NCI-H187 (cell line): Measurements from ENCODE around the gene HCLS1.
"Not testable (repeated sequence)": the region's sequence is repeated elsewhere in the genome, so short reads cannot be mapped to it uniquely, and the experiment has no call there.

Experiments
- DNase-seq, 2 experiments: peaks; one replicate each; lab custom pipeline; 2025; lab: John Stamatoyannopoulos, UW

HCLS1 gene

DNA sequence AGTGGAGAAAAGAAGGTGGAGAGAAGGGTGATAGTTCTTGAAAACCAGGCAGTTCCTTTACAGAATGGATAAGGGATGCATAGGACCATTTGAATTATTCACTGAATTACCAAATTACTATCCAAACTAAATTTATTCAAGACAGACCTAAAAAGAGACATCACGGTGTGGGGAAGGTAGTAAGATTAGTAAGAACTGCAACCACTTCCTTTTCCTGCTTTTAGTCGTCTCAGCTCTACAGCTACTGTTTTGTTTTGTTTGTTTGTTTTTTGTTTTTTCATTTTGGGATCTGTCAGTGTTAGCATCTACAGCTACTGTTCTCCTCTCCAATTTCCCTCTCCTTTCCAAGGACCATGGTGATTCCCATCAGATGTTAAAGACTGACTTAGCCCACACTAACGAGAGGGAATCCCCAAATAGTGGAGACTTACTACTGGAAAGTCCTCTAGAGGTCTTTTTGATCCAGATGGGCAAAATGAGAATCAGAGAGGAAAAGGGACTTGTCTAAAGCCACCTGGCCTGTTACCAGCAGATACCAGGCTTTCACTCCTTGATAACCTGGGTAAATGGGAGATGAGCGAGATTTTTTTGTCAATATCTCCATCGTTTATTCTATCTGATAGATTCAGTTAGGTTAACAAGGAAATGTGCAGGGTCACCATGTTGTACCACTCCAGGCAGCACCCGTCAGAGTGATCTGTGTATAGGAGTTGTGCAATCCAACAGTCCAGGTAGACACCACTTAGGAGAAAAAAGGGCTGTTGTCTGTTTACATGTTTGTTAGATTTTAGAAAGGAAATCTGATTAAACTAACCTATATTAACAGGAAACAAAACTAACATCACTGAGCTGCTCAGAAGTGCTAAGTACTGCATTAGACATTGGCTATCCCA is 6.0 kb downstream of the HCLS1 start:
- DNase-seq = no peak

- DNase-seq = no peak
Measured at GRCh38 chr3:121651684-121652083, 9.0 kb downstream of the HCLS1 start.

- no peak for DNase-seq
Measured at GRCh38 chr3:121649645-121650044, 11.1 kb downstream of the HCLS1 start.

DNA sequence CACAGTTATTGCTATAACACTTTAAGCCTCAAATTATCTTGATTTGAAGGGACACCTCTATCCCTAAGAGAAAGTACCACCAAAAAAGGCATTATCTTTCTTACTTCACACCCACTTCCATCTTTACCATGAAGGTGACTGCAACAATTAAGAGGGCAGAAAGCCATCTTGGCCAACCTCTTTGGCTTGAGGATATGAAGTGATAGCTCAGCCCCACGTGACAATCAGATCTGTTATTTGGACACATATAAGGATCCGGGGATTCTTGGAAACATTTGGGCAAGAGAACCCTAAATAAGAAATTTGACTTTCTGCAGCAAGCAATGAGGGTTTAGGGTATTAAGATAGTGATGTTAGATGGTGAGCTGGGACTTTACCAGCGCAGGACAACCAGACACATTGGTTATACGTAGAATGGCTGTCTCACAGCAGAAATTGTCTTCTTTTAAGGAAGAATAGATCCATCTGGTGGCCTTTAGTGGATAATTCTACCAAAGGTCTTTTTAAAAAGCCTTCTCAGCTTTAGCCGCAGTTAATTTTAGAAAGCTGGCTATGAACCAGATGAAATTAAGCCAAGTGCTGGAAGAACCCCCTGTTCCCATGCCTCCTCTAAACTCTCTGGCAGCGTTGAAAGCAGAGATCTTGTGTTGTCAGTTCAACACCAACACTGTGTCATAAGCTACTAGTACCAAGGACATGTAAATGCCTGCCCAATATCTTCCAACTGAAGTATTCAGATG is 12.3 kb downstream of the HCLS1 start:
- DNase-seq = no peak

- no peak for DNase-seq
Measured at GRCh38 chr3:121645054-121645453, 15.6 kb downstream of the HCLS1 start.

DNA sequence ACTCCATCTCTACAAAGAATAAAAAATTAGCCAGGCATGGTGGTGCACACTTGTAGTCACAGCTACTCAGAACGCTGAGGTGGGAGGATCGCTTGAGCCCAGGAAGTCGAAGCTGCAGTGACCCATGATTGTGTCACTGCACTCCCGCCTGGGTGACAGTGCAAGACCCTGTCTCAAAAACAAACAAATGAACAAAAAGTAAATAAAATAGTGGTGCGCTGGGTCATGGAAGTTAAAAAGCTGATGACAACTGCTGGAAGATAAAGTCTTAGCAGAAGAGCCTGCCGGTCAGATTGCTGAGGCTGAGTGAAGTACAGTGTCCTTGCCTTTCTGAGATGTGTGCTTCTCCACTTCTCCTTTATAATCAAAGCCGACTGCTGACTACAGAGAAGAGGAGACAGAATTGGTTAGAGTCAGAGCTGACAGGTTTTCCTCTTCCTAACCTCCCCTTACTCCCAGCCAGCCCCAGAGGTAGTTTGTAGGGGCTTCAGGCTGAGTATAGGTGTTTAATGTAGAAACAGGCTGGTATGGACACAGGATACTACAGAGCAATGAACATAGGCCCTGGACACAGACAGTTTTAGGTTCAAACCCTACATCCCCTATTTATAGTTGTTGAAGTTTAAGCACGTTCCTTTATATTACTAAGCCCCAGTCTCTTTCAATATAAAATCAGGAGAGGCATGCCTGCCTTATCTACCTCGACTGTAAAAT is 17.9 kb downstream of the HCLS1 start:
- no peak for DNase-seq

- no peak for DNase-seq
Measured at GRCh38 chr3:121641127-121641526, 19.6 kb downstream of the HCLS1 start.

DNA sequence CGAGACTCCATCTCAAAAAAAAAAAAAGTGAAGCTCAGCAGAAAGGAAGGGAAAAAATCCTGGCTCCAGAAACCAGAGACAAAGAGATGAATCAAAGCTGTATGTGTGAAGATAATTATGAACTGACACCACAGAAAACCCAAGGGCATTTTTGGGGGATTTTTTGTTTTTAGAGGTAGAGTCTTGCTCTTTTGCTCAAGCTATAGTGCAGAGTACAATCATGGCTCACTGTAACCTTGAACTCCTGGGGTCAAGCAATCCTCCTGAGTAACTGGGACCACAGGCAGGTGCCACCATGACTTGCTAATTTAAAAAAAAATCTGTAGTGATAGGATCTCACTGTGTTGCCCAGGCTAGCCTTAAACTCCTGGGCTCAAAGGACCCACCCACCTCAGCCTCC is 22.8 kb downstream of the HCLS1 start:
- no peak for DNase-seq

DNA sequence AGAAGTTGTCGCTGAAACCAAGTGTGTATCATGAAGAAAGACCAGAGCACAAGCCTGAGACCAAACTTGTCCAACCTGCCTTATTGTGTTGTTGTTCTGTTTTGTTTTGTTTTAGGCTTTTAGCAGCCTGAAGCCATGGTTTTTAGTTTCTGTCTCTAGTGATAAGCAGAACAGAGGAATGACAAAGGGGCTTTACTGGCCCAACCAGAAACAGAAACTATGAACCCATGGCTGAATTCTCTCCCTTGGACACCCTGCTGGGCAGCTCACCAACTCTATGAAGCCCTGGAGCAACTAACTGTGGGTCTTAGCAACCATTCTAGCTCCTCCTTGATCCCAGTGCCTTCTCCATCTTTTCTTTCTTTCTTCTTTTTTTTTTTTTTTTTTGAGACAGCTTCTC is 30.3 kb downstream of the HCLS1 start:
- DNase-seq = no peak

GRCh38 chr3:121629601-121630000 is 31.1 kb downstream of the HCLS1 start:
- no peak for DNase-seq

DNA sequence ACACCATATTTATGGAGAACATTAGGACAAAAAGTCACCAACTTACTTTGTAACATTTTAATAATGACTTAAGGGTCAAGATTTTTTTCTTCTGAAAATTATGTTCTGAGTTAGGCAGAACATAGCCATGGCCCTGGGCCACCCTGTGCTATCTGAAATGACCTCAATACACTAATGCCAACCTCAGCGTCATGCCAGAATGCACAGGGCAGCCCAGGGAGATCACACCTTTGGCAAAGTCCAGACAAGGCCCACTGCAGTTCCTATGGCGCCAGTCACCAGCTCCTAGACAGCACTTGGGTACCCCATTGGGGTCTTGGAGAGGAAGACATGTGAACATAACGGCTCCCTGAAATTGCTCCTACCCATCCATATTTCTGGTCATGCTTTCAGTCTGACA is 33.1 kb downstream of the HCLS1 start:
- no peak for DNase-seq

- DNase-seq = no peak
Measured at GRCh38 chr3:121627211-121627610, 33.5 kb downstream of the HCLS1 start.

DNA sequence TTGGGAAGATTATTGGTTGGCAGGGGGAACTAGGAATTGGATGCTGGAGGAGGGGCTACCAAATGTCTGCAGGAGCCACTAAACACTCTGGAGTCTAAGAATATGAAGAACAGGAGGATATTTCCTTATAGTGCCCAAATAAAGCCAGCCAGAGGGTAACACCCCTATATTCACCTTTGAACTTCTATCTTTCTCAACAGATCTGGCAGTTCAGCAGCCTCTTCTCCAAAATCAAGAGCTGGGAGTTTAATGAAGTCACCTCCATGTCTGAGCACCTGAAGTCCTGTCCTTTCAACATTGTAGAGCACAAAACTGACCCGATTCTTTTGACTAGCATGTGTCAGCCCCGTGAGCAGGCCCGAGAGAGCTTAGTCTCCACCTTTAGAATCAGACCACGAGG is 34.2 kb downstream of the HCLS1 start:
- no peak for DNase-seq

DNA sequence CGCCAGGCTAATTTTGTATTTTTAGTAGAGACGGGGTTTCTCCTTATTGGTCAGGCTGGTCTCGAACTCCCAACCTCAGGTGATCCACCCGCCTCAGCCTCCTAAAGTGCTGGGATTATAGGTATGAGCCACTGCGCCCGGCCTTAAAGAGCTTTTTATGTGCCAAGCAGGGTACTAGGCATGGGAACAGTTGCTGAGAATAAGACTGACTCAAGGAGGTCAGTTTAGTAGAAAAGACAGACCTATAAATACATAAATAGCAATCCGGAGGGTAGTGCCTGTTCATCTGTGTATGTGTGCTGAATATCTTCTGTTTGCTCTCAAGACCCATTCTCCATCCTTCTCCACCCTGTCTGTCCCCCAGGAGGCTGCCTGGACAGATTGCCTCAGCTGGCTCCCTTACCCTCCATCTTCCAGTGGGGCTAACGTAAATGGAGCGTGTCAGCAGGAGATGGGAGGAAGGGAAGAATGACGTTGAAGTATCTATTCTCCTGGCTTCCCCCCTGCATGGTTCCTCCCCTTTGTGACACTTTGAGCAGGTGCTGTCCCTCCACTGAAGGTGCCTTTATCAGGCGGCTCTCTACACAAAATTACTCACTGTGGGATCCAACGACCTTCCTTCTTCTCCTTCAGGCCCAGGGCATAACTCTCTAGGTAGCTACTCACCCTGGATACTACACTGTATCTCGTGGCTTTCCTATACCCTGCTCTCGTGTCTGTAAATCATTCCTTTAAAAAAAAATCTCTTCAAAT is 36.4 kb downstream of the HCLS1 start:
- DNase-seq = peak; percentile 74 to 82

DNA sequence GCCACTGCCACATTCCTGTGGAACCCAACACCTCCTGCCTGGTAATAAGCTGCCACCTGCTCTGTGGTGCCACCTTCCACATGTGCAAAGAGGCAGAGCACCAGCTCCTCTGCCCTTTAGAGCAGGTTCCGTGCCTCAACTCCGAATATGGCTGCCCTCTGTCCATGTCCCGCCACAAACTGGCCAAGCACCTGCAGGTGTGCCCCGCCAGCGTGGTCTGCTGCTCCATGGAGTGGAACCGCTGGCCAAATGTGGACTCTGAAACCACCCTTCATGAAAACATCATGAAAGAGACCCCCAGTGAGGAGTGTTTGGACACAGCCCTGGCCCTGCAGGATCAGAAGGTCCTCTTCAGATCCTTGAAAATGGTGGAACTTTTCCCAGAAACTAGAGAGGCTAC is 39.2 kb downstream of the HCLS1 start:
- DNase-seq = no peak

GRCh38 chr3:121619691-121620090 is 41.0 kb downstream of the HCLS1 start:
- no peak for DNase-seq

GRCh38 chr3:121606106-121606505 is 54.6 kb downstream of the HCLS1 start:
- no peak for DNase-seq

DNA sequence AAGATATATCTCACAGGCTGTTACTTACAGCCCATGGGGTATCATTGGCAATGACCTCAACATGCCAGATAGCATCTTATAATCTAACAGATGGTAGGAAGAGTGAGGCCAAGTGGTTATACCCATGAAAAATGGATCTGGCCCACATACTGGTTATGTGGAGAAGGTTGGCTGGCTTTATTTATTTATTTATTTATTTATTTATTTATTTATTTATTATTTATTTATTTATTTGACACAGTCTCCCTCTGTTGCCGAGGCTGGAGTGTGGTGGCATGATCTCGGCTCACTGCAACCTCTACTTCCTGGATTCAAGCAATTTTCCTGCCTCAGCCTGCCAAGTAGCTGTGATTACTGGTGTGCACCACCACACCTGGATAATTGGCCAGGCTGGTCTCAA is 55.9 kb downstream of the HCLS1 start:
- no peak for DNase-seq

GRCh38 chr3:121601212-121601812 is 59.4 kb downstream of the HCLS1 start:
- DNase-seq = no peak

- not testable (repeated sequence) for DNase-seq
Measured at GRCh38 chr3:121599900-121600299, 60.8 kb downstream of the HCLS1 start.

DNA sequence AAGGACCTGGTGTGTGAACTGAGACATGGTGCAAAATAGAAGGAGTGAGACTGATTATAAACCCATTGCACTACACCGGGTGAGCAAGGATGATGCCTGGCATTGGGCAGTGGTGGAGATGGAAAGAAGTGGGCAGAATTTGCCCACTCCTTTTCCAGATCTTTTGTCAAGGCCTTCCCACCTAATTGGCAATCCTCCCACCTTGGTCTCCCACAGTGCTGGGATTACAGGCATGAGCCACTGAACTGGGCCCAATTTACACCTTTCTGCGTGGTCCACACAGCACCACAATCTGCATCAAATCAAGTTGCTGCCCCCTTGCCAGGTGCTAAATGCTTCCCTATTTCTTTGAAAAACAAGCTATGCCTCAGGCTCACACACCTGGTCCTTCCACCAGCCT is 62.1 kb downstream of the HCLS1 start:
- no peak for DNase-seq
